GM12878 (cell line): ENCODE data around the gene APOBEC3H. TPM values are rescaled to one million over a fixed set of nuclear protein-coding genes. Genes with fewer than 3 reads are reported as not detected.

Experiments
- ATAC-seq: fragments of 200-7000 bp; cut with Tn5 transposase; 3 replicates; pipeline ENCODE4 v1.9.1; 2020; ENCODE audit warnings: mild to moderate bottlenecking, moderate library complexity
- BruUV-seq: library from RNA; stranded (reverse); fragments of 400-500 nt; replicated peaks from 2 replicates; lab custom pipeline; 2021; lab: Mats Ljungman, UMichigan
- CTCF ChIA-PET: fragments of 300-600 bp; sonication (Branson Sonifier 250); formaldehyde crosslinking; extraction: SDS; loops from one replicate; lab custom pipeline; 2021; ENCODE audit warnings: inconsistent platforms; lab: Yijun Ruan, JAX
- POLR2A ChIA-PET: fragments of 350-600 bp; formaldehyde crosslinking; extraction: SDS; loops from one replicate; lab custom pipeline; 2021; ENCODE audit warnings: inconsistent platforms; lab: Charles Lee
- RAD21 ChIA-PET: fragments of 300-600 bp; sonication (Branson Sonifier 250); formaldehyde crosslinking; loops from one replicate; lab custom pipeline; 2023; ENCODE audit warnings: antibody characterized with exemption; ENCODE audit not compliant: unreplicated experiment; lab: Charles Lee
- SMC1A ChIA-PET: fragments of 300-600 bp; sonication (Branson Sonifier 250); formaldehyde crosslinking; loops from one replicate; lab custom pipeline; 2023; ENCODE audit not compliant: unreplicated experiment, uncharacterized antibody; lab: Charles Lee
- DNase-seq: peaks from one replicate; pipeline ENCODE4 v3.0.0-alpha.2; 2011; ENCODE audit warnings: low read depth, low spot score
- FAIRE-seq: peaks from 3 replicates; lab custom pipeline; 2011; peaks lifted over from hg19 to GRCh38; lab: Jason Lieb, UNC
- H2AFZ ChIP-seq: 2 replicates; pipeline ENCODE4 v1.6.0; 2011; ENCODE audit warnings: low read depth, low read length, control low read depth; ENCODE audit not compliant: control insufficient read depth
- H3K27ac ChIP-seq: 2 replicates; pipeline ENCODE4 v1.5.1; 2011; ENCODE audit warnings: control low read depth; ENCODE audit not compliant: control insufficient read depth, insufficient read depth
- H3K27me3 ChIP-seq, 2 experiments: replicated peaks in 1 of 2; 2 replicates each; pipeline versions ENCODE4 v1.6.0 to v1.6.1; 2011; ENCODE audit warnings: low read length in 1 of 2; ENCODE audit not compliant: control insufficient read depth in 2 of 2, insufficient read depth in 2 of 2
- H3K36me3 ChIP-seq, 2 experiments: 2 replicates each; pipeline ENCODE4 v1.5.1; 2011; ENCODE audit warnings: low read length in 1 of 2; ENCODE audit not compliant: control insufficient read depth in 2 of 2, insufficient read depth in 2 of 2
- H3K4me1 ChIP-seq: 2 replicates; pipeline ENCODE4 v1.6.1; 2011; ENCODE audit warnings: mild to moderate bottlenecking, low read length, moderate library complexity, mixed read lengths; ENCODE audit not compliant: control insufficient read depth, insufficient read depth
- H3K4me2 ChIP-seq: 2 replicates; pipeline ENCODE4 v1.6.0; 2011; ENCODE audit warnings: control low read depth; ENCODE audit not compliant: control insufficient read depth, insufficient read depth
- H3K4me3 ChIP-seq: fragments of 200-600 bp; sonication (generic); 2 replicates; pipeline ENCODE4 v1.5.1; 2016
- H3K79me2 ChIP-seq: 2 replicates; pipeline ENCODE4 v1.6.0; 2011; ENCODE audit warnings: low read length; ENCODE audit not compliant: control insufficient read depth, insufficient read depth
- H3K9ac ChIP-seq: 2 replicates; pipeline ENCODE4 v1.8.0; 2011; ENCODE audit warnings: low read length, control low read depth, mixed read lengths; ENCODE audit not compliant: control insufficient read depth, insufficient read depth
- H3K9me3 ChIP-seq: replicated peaks from 3 replicates; pipeline ENCODE4 v1.5.1; 2011; ENCODE audit warnings: mild to moderate bottlenecking, low read length; ENCODE audit not compliant: control insufficient read depth, insufficient read depth
- H4K20me1 ChIP-seq: 2 replicates; pipeline ENCODE4 v1.6.0; 2011; ENCODE audit not compliant: control insufficient read depth, insufficient read depth
- BCL11A ChIP-seq: IDR thresholded peaks from 2 replicates; pipeline ENCODE4 v1.6.1; 2011; ENCODE audit warnings: low read depth, low read length
- CBX3 ChIP-seq: fragments of 200-600 bp; sonication (generic); IDR thresholded peaks from 2 replicates; pipeline ENCODE4 v1.6.1; 2016; ENCODE audit warnings: low read depth, borderline replicate concordance
- CHD1 ChIP-seq: IDR thresholded peaks from 2 replicates; pipeline ENCODE4 v1.6.1; 2012; ENCODE audit warnings: low read depth, low read length, improper control_type of control experiment
- CHD4 ChIP-seq: fragments of 200-600 bp; sonication (generic); IDR thresholded peaks from 2 replicates; pipeline ENCODE4 v1.6.1; 2016; ENCODE audit warnings: mild to moderate bottlenecking
- MYC ChIP-seq: IDR thresholded peaks from 2 replicates; pipeline ENCODE4 v1.6.1; 2011; ENCODE audit warnings: mild to moderate bottlenecking, low read length, moderate library complexity, inconsistent platforms; ENCODE audit not compliant: insufficient read depth, insufficient replicate concordance, insufficient read length, severe bottlenecking
- RFX5 ChIP-seq: IDR thresholded peaks from 2 replicates; pipeline ENCODE4 v1.6.1; 2011; ENCODE audit warnings: low read depth, low read length, improper control_type of control experiment
- ZNF274 ChIP-seq: IDR thresholded peaks from one replicate; pipeline ENCODE4 v1.8.0; 2011; ENCODE audit not compliant: insufficient read length, insufficient read depth
- WGBS: methylation state at CpG from one replicate; pipeline ENCODE4 v1.1.6; 2016; ENCODE audit warnings: low lambda C conversion rate; ENCODE audit not compliant: insufficient replicate concordance, insufficient coverage; ENCODE audit errors: missing lambda C conversion rate; 5-methylcytosine and 5-hydroxymethylcytosine counted together
- in situ Hi-C: fragments of 300-500 bp; cut with MboI; formaldehyde crosslinking; loops from 9 replicates; pipeline ENCODE4 v1.14.3; 2018; ENCODE audit warnings: mixed read lengths
- intact Hi-C: fragments of 100-400 bp; cut with micrococcal nuclease; formaldehyde crosslinking; loops from one replicate; pipeline ENCODE4 v1.14.2; 2022; ENCODE audit not compliant: unreplicated experiment
- polyA plus RNA-seq, 11 experiments: library from polyadenylated mRNA; depleted of rRNA in 4 of 11; unstranded in 6 of 11; stranded (reverse) in 5 of 11; fragments of >200 nt; fragmentation: Nextera tagmentation in 4 of 11; fragmentation: Illumina TruSeq in 1 of 11; extraction: Ambion mirVana in 4 of 11; extraction: Trizol in 1 of 11; gene quantifications; 1 replicate in 1 of 11; 2 replicates in 10 of 11; pipeline versions ENCODE4 v1.2.1 to v1.2.3, GENCODE V29; 2011 to 2016; ENCODE audit warnings: inconsistent platforms in 2 of 11, missing spikeins in 2 of 11, low read depth in 1 of 11
- total RNA-seq, 4 experiments: library from RNA; depleted of rRNA in 3 of 4; stranded (reverse); fragments of >200 nt in 3 of 4; fragmentation: Illumina TruSeq in 1 of 4; extraction: Trizol in 1 of 4; gene quantifications; 2 replicates each; pipeline versions ENCODE4 v1.2.1 to v1.2.3, GENCODE V29; 2013 to 2021
- TF ChIP-seq, protein P1 (sequence below): fragments of 450-650 bp; formaldehyde crosslinking; IDR thresholded peaks from 2 replicates; pipeline ENCODE4 v1.5.0; 2022; ENCODE audit warnings: mild to moderate bottlenecking, missing genetic modification characterization
- TF ChIP-seq, protein P2 (sequence below): fragments of 450-650 bp; formaldehyde crosslinking; IDR thresholded peaks from 2 replicates; pipeline ENCODE4 v1.4.0; 2022; ENCODE audit warnings: mild to moderate bottlenecking, moderate library complexity

Gene APOBEC3H
- total and polyA plus RNA-seq, 10 of the 15 experiments (the other 5 are each of a cell fraction or from before 2014, with no cell fraction given) = 7.5 to 23.0 (median 14.8) TPM

- Histone ChIP-seq H3K36me3 (no peaks in the 10 kb centered on the region; a peak in 1 of 4 replicates), H3K27me3 (no peaks in the 10 kb centered on the region), H3K4me3 (no peak overlapping the region), H3K27ac (no peak overlapping the region), H3K4me1 (no peaks in the 10 kb centered on the region), H3K9ac (no peak overlapping the region), H2AFZ (no peak overlapping the region), H4K20me1 (no peaks in the 10 kb centered on the region), H3K79me2 (no peaks in the 10 kb centered on the region), H3K9me3 (no peaks in the 10 kb centered on the region), H3K4me2 (no peak overlapping the region)
- 25% methylated on average over 6 of the region's 6 CpGs for WGBS
- intact Hi-C loops = loop anchor here (10.0 kb wide), 1 partner anchor 364 kb away; no protein-coding TSS in a partner anchor
- in situ Hi-C loops = loop anchor here (10.0 kb wide), 1 partner anchor 364 kb away; no protein-coding TSS in a partner anchor
- no peak for DNase-seq
- no TSS peak for BruUV-seq
- SMC1A ChIA-PET = interaction anchor here (1.5 kb wide), 1 partner anchor 10 kb away, joined by 4 read pairs; no protein-coding TSS in a partner anchor
- CTCF ChIA-PET = no interaction called here
- ATAC-seq = peak; percentile 39; the same call in 1 of the 3 replicates
- RAD21 ChIA-PET = no interaction called here
- POLR2A ChIA-PET = interaction anchor here (1.1 kb wide), 1 partner anchor 255 kb away, joined by 5 read pairs; no protein-coding TSS in a partner anchor
- FAIRE-seq = peak; percentile 38
- TF ChIP-seq ZNF274 = no peak
- TF ChIP-seq, protein P1, sequence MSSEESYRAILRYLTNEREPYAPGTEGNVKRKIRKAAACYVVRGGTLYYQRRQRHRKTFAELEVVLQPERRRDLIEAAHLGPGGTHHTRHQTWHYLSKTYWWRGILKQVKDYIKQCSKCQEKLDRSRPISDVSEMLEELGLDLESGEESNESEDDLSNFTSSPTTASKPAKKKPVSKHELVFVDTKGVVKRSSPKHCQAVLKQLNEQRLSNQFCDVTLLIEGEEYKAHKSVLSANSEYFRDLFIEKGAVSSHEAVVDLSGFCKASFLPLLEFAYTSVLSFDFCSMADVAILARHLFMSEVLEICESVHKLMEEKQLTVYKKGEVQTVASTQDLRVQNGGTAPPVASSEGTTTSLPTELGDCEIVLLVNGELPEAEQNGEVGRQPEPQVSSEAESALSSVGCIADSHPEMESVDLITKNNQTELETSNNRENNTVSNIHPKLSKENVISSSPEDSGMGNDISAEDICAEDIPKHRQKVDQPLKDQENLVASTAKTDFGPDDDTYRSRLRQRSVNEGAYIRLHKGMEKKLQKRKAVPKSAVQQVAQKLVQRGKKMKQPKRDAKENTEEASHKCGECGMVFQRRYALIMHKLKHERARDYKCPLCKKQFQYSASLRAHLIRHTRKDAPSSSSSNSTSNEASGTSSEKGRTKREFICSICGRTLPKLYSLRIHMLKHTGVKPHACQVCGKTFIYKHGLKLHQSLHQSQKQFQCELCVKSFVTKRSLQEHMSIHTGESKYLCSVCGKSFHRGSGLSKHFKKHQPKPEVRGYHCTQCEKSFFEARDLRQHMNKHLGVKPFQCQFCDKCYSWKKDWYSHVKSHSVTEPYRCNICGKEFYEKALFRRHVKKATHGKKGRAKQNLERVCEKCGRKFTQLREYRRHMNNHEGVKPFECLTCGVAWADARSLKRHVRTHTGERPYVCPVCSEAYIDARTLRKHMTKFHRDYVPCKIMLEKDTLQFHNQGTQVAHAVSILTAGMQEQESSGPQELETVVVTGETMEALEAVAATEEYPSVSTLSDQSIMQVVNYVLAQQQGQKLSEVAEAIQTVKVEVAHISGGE (CRISPR knock-in tag) = no peak
- no peak for TF ChIP-seq BCL11A
- TF ChIP-seq CHD1 = no peak
- no peak for TF ChIP-seq CHD4
- TF ChIP-seq RFX5 = no peak
- TF ChIP-seq, protein P2, sequence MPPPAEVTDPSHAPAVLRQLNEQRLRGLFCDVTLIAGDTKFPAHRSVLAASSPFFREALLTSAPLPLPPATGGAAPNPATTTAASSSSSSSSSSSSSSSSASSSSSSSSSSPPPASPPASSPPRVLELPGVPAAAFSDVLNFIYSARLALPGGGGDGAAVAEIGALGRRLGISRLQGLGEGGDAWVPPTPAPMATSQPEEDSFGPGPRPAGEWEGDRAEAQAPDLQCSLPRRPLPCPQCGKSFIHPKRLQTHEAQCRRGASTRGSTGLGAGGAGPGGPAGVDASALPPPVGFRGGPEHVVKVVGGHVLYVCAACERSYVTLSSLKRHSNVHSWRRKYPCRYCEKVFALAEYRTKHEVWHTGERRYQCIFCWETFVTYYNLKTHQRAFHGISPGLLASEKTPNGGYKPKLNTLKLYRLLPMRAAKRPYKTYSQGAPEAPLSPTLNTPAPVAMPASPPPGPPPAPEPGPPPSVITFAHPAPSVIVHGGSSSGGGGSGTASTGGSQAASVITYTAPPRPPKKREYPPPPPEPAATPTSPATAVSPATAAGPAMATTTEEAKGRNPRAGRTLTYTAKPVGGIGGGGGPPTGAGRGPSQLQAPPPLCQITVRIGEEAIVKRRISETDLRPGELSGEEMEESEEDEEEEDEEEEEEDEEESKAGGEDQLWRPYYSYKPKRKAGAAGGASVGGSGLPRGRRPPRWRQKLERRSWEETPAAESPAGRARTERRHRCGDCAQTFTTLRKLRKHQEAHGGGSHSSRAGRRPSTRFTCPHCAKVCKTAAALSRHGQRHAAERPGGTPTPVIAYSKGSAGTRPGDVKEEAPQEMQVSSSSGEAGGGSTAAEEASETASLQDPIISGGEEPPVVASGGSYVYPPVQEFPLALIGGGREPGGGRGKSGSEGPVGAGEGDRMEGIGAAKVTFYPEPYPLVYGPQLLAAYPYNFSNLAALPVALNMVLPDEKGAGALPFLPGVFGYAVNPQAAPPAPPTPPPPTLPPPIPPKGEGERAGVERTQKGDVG = no peak
- no peak for TF ChIP-seq CBX3
- TF ChIP-seq MYC = no peak
Observed at GRCh38 chr22:39128508-39128907, 31.5 kb downstream of the APOBEC3H start.
